Esophagus muscularis mucosa (tissue), 4 donors: Measurements from ENCODE around the gene NRBF2. TPM values are rescaled to one million over a fixed set of nuclear protein-coding genes. Genes with fewer than 3 reads are reported as not detected.
"Not testable (repeated sequence)": the region's sequence is repeated elsewhere in the genome, so short reads cannot be mapped to it uniquely, and the experiment has no call there.

Experiments used
- DNase-seq: peaks from one replicate; pipeline ENCODE4 v3.0.0-alpha.2; 2017; ENCODE audit errors: extremely low spot score
- H3K27ac ChIP-seq, 4 donors: fragments of 200-600 bp; sonication (generic); replicated peaks in 1 of 4; 1 replicate in 3 of 4; 2 replicates in 1 of 4; pipeline ENCODE4 v1.5.1; 2016 to 2019; ENCODE audit warnings: mild to moderate bottlenecking in 1 of 4
- H3K27me3 ChIP-seq, 4 donors: fragments of 200-600 bp; sonication (generic); one replicate each; pipeline versions ENCODE4 v1.5.1 to v1.6.0; 2016 to 2019
- H3K36me3 ChIP-seq, 4 donors: fragments of 200-600 bp; sonication (generic); one replicate each; pipeline ENCODE4 v1.5.1; 2016 to 2019
- H3K4me1 ChIP-seq, 4 donors: fragments of 200-600 bp; sonication (generic); one replicate each; pipeline ENCODE4 v1.5.1; 2016 to 2019
- H3K4me3 ChIP-seq, 4 donors: fragments of 200-600 bp; sonication (generic); 1 replicate in 2 of 4; 2 replicates in 2 of 4; pipeline ENCODE4 v1.5.1; 2016 to 2019; ENCODE audit warnings: mild to moderate bottlenecking in 4 of 4, moderate library complexity in 1 of 4
- H3K9me3 ChIP-seq, 4 donors: fragments of 200-600 bp; sonication (generic); 1 replicate in 3 of 4; 2 replicates in 1 of 4; pipeline ENCODE4 v1.5.1; 2016 to 2019
- CTCF ChIP-seq, 3 experiments: fragments of 200-600 bp in 2 of 3; fragments of 450-650 bp in 1 of 3; sonication (generic) in 2 of 3; IDR thresholded peaks; one replicate each; pipeline ENCODE4 v1.5.1; 2017 to 2019; ENCODE audit warnings: antibody characterized with exemption in 3 of 3, mild to moderate bottlenecking in 2 of 3, moderate library complexity in 1 of 3
- EP300 ChIP-seq: sonication (generic); formaldehyde crosslinking; IDR thresholded peaks from one replicate; pipeline ENCODE4 v1.6.1; 2017; ENCODE audit warnings: antibody characterized with exemption
- POLR2A ChIP-seq: fragments of 450-650 bp; IDR thresholded peaks from one replicate; pipeline ENCODE4 v1.6.1; 2017; ENCODE audit warnings: antibody characterized with exemption, moderate library complexity, mild to moderate bottlenecking, low read depth
- POLR2AphosphoS5 ChIP-seq, 2 donors: sonication (generic); formaldehyde crosslinking; IDR thresholded peaks; one replicate each; pipeline ENCODE4 v1.6.1; 2017; ENCODE audit warnings: antibody characterized with exemption in 2 of 2
- WGBS: methylation state at CpG from one replicate; pipeline ENCODE4 v1.1.5; 2018; 5-methylcytosine and 5-hydroxymethylcytosine counted together
- intact Hi-C: fragments of 100-400 bp; cut with DNase I; formaldehyde crosslinking; loops from one replicate; pipeline ENCODE4 v1.15.1; 2023
- total RNA-seq, 4 donors: library from RNA; depleted of rRNA; stranded (reverse); fragments of >200 nt; gene quantifications; one replicate each; pipeline versions ENCODE4 v1.1.0 to v1.2.1, GENCODE V29; 2016

NRBF2 gene
- total RNA-seq, result 10 to 100 TPM in 3 of 4 donors, 1 to 10 TPM in 1; 9.6 to 16.7 (median 11.7) TPM

- WGBS, result under 1% methylated on average over 22 of the region's 55 CpGs
- Histone ChIP-seq H3K36me3 (no peaks in the 10 kb centered on the region), H3K9me3 (no peaks in the 10 kb centered on the region), H3K27ac (peak within 1 kb of the TSS; percentile 88 to 96 (median 94)), H3K27me3 (no peaks in the 10 kb centered on the region), H3K4me3 (peak within 1 kb of the TSS; percentile 74 to 97 (median 82)), H3K4me1 (peaks cover 23 to 37% (median 34%) of the 10 kb centered on the region in 4 donors)
- DNase-seq, result peak; percentile 99
- intact Hi-C loops, result no loop called here
- no peak for TF ChIP-seq EP300
- peak in 2 of 3 experiments; percentile 5 to 13 for TF ChIP-seq CTCF (IDR thresholded peaks at IDR 0.05)
- peak; percentile 95 for TF ChIP-seq POLR2A
- TF ChIP-seq POLR2AphosphoS5 (IDR thresholded peaks at IDR 0.05), result peak; percentile 98 to 99
These were observed at the start of gene NRBF2 for GRCh38 chr10:63133056-63133820. NRBF2 (plus strand) TSS chr10:63133328; CDS start chr10:63133471, 143 bp downstream.

GRCh38 chr10:63083406-63083805, 49.7 kb upstream of the NRBF2 start:
- WGBS, result 90% methylated on average over 14 of the region's 14 CpGs
- not testable (repeated sequence) for H3K9me3 ChIP-seq, H3K27ac ChIP-seq, H3K27me3 ChIP-seq, DNase-seq, H3K4me3 ChIP-seq, H3K36me3 ChIP-seq
- H3K4me1 ChIP-seq, result peaks cover 2 to 11% (median 7%) of the 10 kb centered on the region in 4 donors
- intact Hi-C loops, result loop anchor here (5.0 to 10.0 kb wide), 3 partner anchors 71 to 646 kb away; partner anchors contain the start of gene EGR2

- Histone ChIP-seq H3K4me3 (no peak overlapping the region), H3K27ac (no peak overlapping the region), H3K36me3 (no peaks in the 10 kb centered on the region), H3K4me1 (peaks cover 2 to 11% (median 7%) of the 10 kb centered on the region in 4 donors), H3K9me3 (no peaks in the 10 kb centered on the region), H3K27me3 (peaks cover 0 to 4% (median 0%) of the 10 kb centered on the region in 4 donors)
- TF ChIP-seq POLR2A, result no peak
- no peak for TF ChIP-seq POLR2AphosphoS5 (IDR thresholded peaks at IDR 0.05)
- no peak for TF ChIP-seq EP300
- TF ChIP-seq CTCF (IDR thresholded peaks at IDR 0.05), result peak; percentile 62 to 73 (median 72)
- intact Hi-C loops, result loop anchor here (5.0 to 10.0 kb wide), 3 partner anchors 71 to 647 kb away; partner anchors contain the start of gene EGR2
- 17% methylated on average over 7 of the region's 7 CpGs for WGBS
- no peak for DNase-seq
These were observed 49.0 kb upstream of the NRBF2 start for GRCh38 chr10:63083904-63084689.

GRCh38 chr10:63084690-63085382, 48.3 kb upstream of the NRBF2 start:
- peak overlapping the region in 1 of 4 donors; percentile 9 for H3K27ac ChIP-seq
- no peaks in the 10 kb centered on the region for H3K9me3 ChIP-seq
- peaks cover 2 to 11% (median 7%) of the 10 kb centered on the region in 4 donors for H3K4me1 ChIP-seq
- TF ChIP-seq EP300, result no peak
- no peak for TF ChIP-seq POLR2AphosphoS5 (IDR thresholded peaks at IDR 0.05)
- no peak for TF ChIP-seq POLR2A
- no peak for TF ChIP-seq CTCF (IDR thresholded peaks at IDR 0.05)
- intact Hi-C loops, result loop anchor here (5.0 to 10.0 kb wide), 3 partner anchors 70 to 648 kb away; partner anchors contain the start of gene EGR2
- peaks cover 0 to 4% (median 0%) of the 10 kb centered on the region in 4 donors for H3K27me3 ChIP-seq
- H3K36me3 ChIP-seq, result no peaks in the 10 kb centered on the region
- 65% methylated on average over 4 of the region's 4 CpGs for WGBS
- no peak overlapping the region for H3K4me3 ChIP-seq
- DNase-seq, result no peak
